HepG2 (cell line): ENCODE data around the gene PCIF1. TPM values are rescaled to one million over a fixed set of nuclear protein-coding genes. Genes with fewer than 3 reads are reported as not detected.
A peak's percentile ranks its signal among the peaks of the same experiment; 100 is the strongest.

Experiments
- ARNT ChIP-seq: fragments of 450-650 bp; IDR thresholded peaks from 2 replicates; pipeline ENCODE4 v1.6.1; 2017
- CEBPB ChIP-seq: IDR thresholded peaks from 2 replicates; pipeline ENCODE4 v1.6.1; 2011; ENCODE audit warnings: low read depth, low read length, improper control_type of control experiment, borderline replicate concordance
- EED ChIP-seq: sonication (generic); formaldehyde crosslinking; IDR thresholded peaks from 2 replicates; pipeline ENCODE4 v1.5.0; 2020; ENCODE audit warnings: mild to moderate bottlenecking, missing genetic modification reagents
- HMG20A ChIP-seq: IDR thresholded peaks from 2 replicates; pipeline ENCODE4 v1.6.1; 2016; ENCODE audit warnings: borderline replicate concordance
- JUNB ChIP-seq: sonication (generic); formaldehyde crosslinking; IDR thresholded peaks from 2 replicates; pipeline ENCODE4 v1.8.0; 2022; ENCODE audit warnings: missing genetic modification reagents, mild to moderate bottlenecking, borderline replicate concordance
- KDM5B ChIP-seq: sonication (generic); formaldehyde crosslinking; IDR thresholded peaks from 2 replicates; pipeline ENCODE4 v1.4.0; 2020; ENCODE audit warnings: missing genetic modification reagents, mild to moderate bottlenecking, borderline replicate concordance
- TCF7 ChIP-seq: sonication (generic); IDR thresholded peaks from 2 replicates; pipeline ENCODE4 v1.6.1; 2016; ENCODE audit warnings: antibody characterized with exemption, low read depth
- TRIM24 ChIP-seq: sonication (generic); formaldehyde crosslinking; IDR thresholded peaks from 2 replicates; pipeline ENCODE4 v1.8.0; 2022; ENCODE audit warnings: mild to moderate bottlenecking, missing genetic modification reagents
- ZBTB3 ChIP-seq: sonication (generic); formaldehyde crosslinking; IDR thresholded peaks from 2 replicates; pipeline ENCODE4 v1.4.0; 2020; ENCODE audit warnings: low read depth, mild to moderate bottlenecking, moderate library complexity, missing genetic modification reagents, borderline replicate concordance
- ZFX ChIP-seq: sonication (generic); formaldehyde crosslinking; IDR thresholded peaks from 2 replicates; pipeline ENCODE4 v1.4.0; 2020; ENCODE audit warnings: mild to moderate bottlenecking, low read depth, missing genetic modification reagents, moderate library complexity
- ZNF75D ChIP-seq: sonication (generic); formaldehyde crosslinking; IDR thresholded peaks from 2 replicates; pipeline ENCODE4 v1.8.1; 2023; ENCODE audit warnings: missing genetic modification reagents, mild to moderate bottlenecking, borderline replicate concordance
- polyA plus RNA-seq, 8 experiments: library from polyadenylated mRNA; depleted of rRNA in 3 of 8; stranded (reverse) in 7 of 8; unstranded in 1 of 8; fragments of >200 nt; fragmentation: Illumina TruSeq in 4 of 8; extraction: Trizol in 4 of 8; gene quantifications; 2 replicates each; pipeline versions ENCODE4 v1.2.1 to v1.2.3, GENCODE V29; 2011 to 2016; ENCODE audit warnings: low read depth in 4 of 8, missing spikeins in 1 of 8, mixed read lengths in 1 of 8; ENCODE audit not compliant: insufficient read depth in 1 of 8
- total RNA-seq, 5 experiments: library from RNA; depleted of rRNA; stranded (reverse); fragments of >200 nt; fragmentation: Illumina TruSeq; extraction: Trizol; gene quantifications; 2 replicates each; pipeline ENCODE4 v1.2.3, GENCODE V29; 2016; ENCODE audit warnings: low read depth in 1 of 5
- TF ChIP-seq, protein P1 (sequence below): sonication (generic); formaldehyde crosslinking; IDR thresholded peaks from 2 replicates; pipeline ENCODE4 v1.8.0; 2022; ENCODE audit warnings: mild to moderate bottlenecking, missing genetic modification reagents, moderate library complexity
- TF ChIP-seq, protein P2 (sequence below): sonication (generic); formaldehyde crosslinking; IDR thresholded peaks from 2 replicates; pipeline ENCODE4 v1.4.0; 2020; ENCODE audit warnings: mild to moderate bottlenecking, missing genetic modification reagents
- TF ChIP-seq, protein P3 (sequence below): sonication (generic); formaldehyde crosslinking; IDR thresholded peaks from 2 replicates; pipeline ENCODE4 v1.4.0; 2020; ENCODE audit warnings: missing genetic modification reagents
- TF ChIP-seq, protein P4 (sequence below), 2 experiments: sonication (generic) in 1 of 2; formaldehyde crosslinking in 1 of 2; IDR thresholded peaks; 2 replicates each; pipeline versions ENCODE4 v1.4.0 to v1.6.1; 2016 to 2020; ENCODE audit warnings: borderline replicate concordance in 1 of 2, low read depth in 1 of 2, mild to moderate bottlenecking in 1 of 2, missing genetic modification reagents in 1 of 2

Gene PCIF1
- total and polyA plus RNA-seq, 2 of the 13 experiments (the other 11 are each of a cell fraction or from before 2014, with no cell fraction given): 20.9 to 24.4 TPM

DNA sequence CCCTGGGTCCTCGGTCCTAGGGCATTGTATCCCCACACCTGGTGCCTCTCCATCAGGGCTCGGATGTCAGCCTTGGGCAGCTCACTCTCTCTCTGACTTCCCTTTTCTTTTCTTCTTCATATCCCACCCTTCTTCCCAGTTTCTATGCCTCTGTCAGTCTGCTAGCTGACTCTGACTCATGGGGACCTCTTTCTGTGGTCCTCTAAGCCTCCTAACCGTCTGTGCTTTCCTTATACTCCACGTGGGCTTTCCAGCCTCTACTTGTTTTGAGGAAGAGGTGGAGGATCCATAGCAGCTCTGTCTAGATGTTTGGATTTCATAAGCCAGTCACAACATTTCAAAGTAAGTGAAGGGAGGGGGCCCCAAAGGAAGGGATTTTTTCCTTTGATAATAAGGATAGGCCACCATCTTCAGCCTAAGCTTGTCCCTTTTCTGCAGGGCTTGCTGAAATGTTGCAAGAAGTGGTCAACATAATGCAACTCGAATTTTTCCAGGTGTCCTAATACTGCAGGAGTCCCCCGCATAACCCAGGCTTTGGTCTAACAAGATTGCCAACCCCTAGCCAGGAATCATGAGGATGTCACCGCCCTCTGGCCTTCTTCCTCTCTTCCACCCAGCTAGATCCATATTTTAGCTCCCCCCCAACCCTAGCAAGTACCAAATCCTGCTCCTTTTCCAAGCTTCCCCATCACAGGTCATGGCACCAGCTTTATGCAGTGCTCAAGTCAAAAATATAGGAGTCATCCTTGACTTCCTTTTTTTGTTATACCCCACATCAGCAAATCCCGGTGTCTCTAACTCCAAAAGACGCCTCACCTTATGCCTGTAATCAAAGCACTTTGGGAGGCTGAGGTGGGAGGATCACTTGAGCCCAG lies 13.8 kb upstream of the PCIF1 start (continued):
- TF ChIP-seq JUNB (CRISPR knock-in tag) (no peak), HMG20A (CRISPR knock-in tag) (no peak), ARNT (no peak), ZFX (CRISPR knock-in tag) (no peak; the same call in none of the 2 replicates), TCF7 (no peak), CEBPB (peak; percentile 96), ZBTB3 (CRISPR knock-in tag) (no peak), ZNF75D (CRISPR knock-in tag) (0 out of 2 replicates have a peak, but pooled peaks have one; percentile 31), TRIM24 (CRISPR knock-in tag) (0 out of 2 replicates have a peak, but pooled peaks have one; percentile 21), EED (CRISPR knock-in tag) (no peak), KDM5B (CRISPR knock-in tag) (no peak)
- TF ChIP-seq, protein P1, sequence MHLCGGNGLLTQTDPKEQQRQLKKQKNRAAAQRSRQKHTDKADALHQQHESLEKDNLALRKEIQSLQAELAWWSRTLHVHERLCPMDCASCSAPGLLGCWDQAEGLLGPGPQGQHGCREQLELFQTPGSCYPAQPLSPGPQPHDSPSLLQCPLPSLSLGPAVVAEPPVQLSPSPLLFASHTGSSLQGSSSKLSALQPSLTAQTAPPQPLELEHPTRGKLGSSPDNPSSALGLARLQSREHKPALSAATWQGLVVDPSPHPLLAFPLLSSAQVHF (CRISPR knock-in tag): no peak
- TF ChIP-seq, protein P2, sequence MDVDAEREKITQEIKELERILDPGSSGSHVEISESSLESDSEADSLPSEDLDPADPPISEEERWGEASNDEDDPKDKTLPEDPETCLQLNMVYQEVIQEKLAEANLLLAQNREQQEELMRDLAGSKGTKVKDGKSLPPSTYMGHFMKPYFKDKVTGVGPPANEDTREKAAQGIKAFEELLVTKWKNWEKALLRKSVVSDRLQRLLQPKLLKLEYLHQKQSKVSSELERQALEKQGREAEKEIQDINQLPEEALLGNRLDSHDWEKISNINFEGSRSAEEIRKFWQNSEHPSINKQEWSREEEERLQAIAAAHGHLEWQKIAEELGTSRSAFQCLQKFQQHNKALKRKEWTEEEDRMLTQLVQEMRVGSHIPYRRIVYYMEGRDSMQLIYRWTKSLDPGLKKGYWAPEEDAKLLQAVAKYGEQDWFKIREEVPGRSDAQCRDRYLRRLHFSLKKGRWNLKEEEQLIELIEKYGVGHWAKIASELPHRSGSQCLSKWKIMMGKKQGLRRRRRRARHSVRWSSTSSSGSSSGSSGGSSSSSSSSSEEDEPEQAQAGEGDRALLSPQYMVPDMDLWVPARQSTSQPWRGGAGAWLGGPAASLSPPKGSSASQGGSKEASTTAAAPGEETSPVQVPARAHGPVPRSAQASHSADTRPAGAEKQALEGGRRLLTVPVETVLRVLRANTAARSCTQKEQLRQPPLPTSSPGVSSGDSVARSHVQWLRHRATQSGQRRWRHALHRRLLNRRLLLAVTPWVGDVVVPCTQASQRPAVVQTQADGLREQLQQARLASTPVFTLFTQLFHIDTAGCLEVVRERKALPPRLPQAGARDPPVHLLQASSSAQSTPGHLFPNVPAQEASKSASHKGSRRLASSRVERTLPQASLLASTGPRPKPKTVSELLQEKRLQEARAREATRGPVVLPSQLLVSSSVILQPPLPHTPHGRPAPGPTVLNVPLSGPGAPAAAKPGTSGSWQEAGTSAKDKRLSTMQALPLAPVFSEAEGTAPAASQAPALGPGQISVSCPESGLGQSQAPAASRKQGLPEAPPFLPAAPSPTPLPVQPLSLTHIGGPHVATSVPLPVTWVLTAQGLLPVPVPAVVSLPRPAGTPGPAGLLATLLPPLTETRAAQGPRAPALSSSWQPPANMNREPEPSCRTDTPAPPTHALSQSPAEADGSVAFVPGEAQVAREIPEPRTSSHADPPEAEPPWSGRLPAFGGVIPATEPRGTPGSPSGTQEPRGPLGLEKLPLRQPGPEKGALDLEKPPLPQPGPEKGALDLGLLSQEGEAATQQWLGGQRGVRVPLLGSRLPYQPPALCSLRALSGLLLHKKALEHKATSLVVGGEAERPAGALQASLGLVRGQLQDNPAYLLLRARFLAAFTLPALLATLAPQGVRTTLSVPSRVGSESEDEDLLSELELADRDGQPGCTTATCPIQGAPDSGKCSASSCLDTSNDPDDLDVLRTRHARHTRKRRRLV (CRISPR knock-in tag): no peak
- TF ChIP-seq, protein P3, sequence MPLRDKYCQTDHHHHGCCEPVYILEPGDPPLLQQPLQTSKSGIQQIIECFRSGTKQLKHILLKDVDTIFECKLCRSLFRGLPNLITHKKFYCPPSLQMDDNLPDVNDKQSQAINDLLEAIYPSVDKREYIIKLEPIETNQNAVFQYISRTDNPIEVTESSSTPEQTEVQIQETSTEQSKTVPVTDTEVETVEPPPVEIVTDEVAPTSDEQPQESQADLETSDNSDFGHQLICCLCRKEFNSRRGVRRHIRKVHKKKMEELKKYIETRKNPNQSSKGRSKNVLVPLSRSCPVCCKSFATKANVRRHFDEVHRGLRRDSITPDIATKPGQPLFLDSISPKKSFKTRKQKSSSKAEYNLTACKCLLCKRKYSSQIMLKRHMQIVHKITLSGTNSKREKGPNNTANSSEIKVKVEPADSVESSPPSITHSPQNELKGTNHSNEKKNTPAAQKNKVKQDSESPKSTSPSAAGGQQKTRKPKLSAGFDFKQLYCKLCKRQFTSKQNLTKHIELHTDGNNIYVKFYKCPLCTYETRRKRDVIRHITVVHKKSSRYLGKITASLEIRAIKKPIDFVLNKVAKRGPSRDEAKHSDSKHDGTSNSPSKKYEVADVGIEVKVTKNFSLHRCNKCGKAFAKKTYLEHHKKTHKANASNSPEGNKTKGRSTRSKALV (CRISPR knock-in tag): peak; percentile 22; the same call in 1 of the 2 replicates
- TF ChIP-seq, protein P4, sequence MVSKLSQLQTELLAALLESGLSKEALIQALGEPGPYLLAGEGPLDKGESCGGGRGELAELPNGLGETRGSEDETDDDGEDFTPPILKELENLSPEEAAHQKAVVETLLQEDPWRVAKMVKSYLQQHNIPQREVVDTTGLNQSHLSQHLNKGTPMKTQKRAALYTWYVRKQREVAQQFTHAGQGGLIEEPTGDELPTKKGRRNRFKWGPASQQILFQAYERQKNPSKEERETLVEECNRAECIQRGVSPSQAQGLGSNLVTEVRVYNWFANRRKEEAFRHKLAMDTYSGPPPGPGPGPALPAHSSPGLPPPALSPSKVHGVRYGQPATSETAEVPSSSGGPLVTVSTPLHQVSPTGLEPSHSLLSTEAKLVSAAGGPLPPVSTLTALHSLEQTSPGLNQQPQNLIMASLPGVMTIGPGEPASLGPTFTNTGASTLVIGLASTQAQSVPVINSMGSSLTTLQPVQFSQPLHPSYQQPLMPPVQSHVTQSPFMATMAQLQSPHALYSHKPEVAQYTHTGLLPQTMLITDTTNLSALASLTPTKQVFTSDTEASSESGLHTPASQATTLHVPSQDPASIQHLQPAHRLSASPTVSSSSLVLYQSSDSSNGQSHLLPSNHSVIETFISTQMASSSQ (IDR thresholded peaks at IDR 0.05; ENCODE audit: low read depth): no peak
- TF ChIP-seq, protein P4 (CRISPR knock-in tag; IDR thresholded peaks at IDR 0.05; ENCODE audit: borderline replicate concordance): no peak
